Measurements from ENCODE around the gene LSM3.

GRCh38 chr3:14227856-14228255 lies 49.2 kb downstream of the LSM3 start:
- TF ChIP-seq CTCF (IDR thresholded peaks at IDR 0.05; ENCODE audit: low read length): no peak
- TF ChIP-seq EZH2 (optimal IDR thresholded peaks at IDR 0.05; ENCODE audit: low read depth, low read length): no peak
- TF ChIP-seq EZH2phosphoT487 (IDR thresholded peaks at IDR 0.05; ENCODE audit: low read length): no peak
